ENCODE results near the gene TK2. TPM values are rescaled to one million over a fixed set of nuclear protein-coding genes. Genes with fewer than 3 reads are reported as not detected.

TK2 gene
- total RNA-seq, 1 donor from 2014 or later: 21.5 TPM

- no peak for TF ChIP-seq CTCF (IDR thresholded peaks at IDR 0.05)
- no peaks in the 10 kb centered on the region for H3K27me3 ChIP-seq
- intact Hi-C loops (cut with DNase I): no loop called here
- H3K36me3 ChIP-seq: no peaks in the 10 kb centered on the region
- H3K4me1 ChIP-seq: no peaks in the 10 kb centered on the region
- H3K27ac ChIP-seq: no peak overlapping the region
- DNase-seq (ENCODE audit: low spot score in 2 of 2): no peak
- H3K9me3 ChIP-seq: no peaks in the 10 kb centered on the region
- no peak overlapping the region for H3K4me3 ChIP-seq
Measured at GRCh38 chr16:66460703-66461102, 89.2 kb downstream of the TK2 start.

- Histone ChIP-seq H3K4me3 (no peak overlapping the region), H3K9me3 (no peaks in the 10 kb centered on the region), H3K4me1 (no peaks in the 10 kb centered on the region), H3K36me3 (no peaks in the 10 kb centered on the region), H3K27me3 (no peaks in the 10 kb centered on the region), H3K27ac (no peak overlapping the region)
- no peak for TF ChIP-seq CTCF (IDR thresholded peaks at IDR 0.05)
- intact Hi-C loops (cut with DNase I): no loop called here
- DNase-seq (ENCODE audit: low spot score in 2 of 2): no peak
Measured at GRCh38 chr16:66459878-66460277, 90.0 kb downstream of the TK2 start.

DNA sequence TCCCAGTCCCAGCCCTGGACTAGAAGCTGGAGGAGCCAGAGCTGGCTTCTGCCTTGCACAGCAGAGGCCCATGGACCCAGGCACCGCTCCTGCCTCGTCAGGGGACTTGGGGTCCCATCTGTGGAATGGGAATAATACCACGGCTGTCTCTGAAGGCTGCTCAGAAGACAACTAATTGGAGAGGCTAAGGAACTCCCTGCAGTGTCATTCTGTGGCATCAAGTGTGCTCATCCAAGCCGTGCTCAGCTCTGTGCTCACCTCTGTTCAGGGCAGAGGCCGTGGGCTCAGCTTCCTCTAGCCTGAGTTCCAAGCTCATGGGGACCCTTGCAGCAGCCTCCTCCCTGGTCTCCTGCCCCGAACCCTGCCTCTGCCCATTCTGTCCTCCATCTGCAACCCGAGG lies 91.1 kb downstream of the TK2 start:
- intact Hi-C loops (cut with DNase I): no loop called here

GRCh38 chr16:66458292-66458691 lies 91.6 kb downstream of the TK2 start:
- Histone ChIP-seq H3K4me3 (no peak overlapping the region), H3K36me3 (no peaks in the 10 kb centered on the region), H3K9me3 (no peaks in the 10 kb centered on the region), H3K4me1 (no peaks in the 10 kb centered on the region), H3K27ac (no peak overlapping the region), H3K27me3 (no peaks in the 10 kb centered on the region)
- intact Hi-C loops (cut with DNase I): no loop called here
- no peak for TF ChIP-seq CTCF (IDR thresholded peaks at IDR 0.05)
- no peak for DNase-seq (ENCODE audit: low spot score in 2 of 2)

More for the DNA sequence above, 91.1 kb downstream of the TK2 start:
- no peak overlapping the region for H3K4me3 ChIP-seq
- no peaks in the 10 kb centered on the region for H3K27me3 ChIP-seq
- H3K27ac ChIP-seq: no peak overlapping the region
- TF ChIP-seq CTCF (IDR thresholded peaks at IDR 0.05): no peak
- no peaks in the 10 kb centered on the region for H3K4me1 ChIP-seq
- H3K36me3 ChIP-seq: no peaks in the 10 kb centered on the region
- DNase-seq (ENCODE audit: low spot score in 2 of 2): no peak
- no peaks in the 10 kb centered on the region for H3K9me3 ChIP-seq

Other genes with a start within 250 kb of the TK2 start
- 119 TPM for gene CDH5, start 183.4 kb downstream of the TK2 start, total RNA-seq
- not detected for gene BEAN1, start 122.8 kb downstream of the TK2 start, total RNA-seq
- gene CKLF, start 2.5 kb upstream of the TK2 start, total RNA-seq: not detected
- not detected for gene CMTM1, start 16.3 kb upstream of the TK2 start, total RNA-seq
- gene CMTM2, start 29.3 kb upstream of the TK2 start, total RNA-seq: not detected
- gene CMTM3, start 54.6 kb upstream of the TK2 start, total RNA-seq: 42.6 TPM
- gene CMTM4, start 146.6 kb upstream of the TK2 start, total RNA-seq: 20.1 TPM
- 99.7 TPM for gene DYNC1LI2, start 201.5 kb upstream of the TK2 start, total RNA-seq

Measured in ascending aorta (tissue), 2 donors.